ENCODE data around the gene PDAP1. TPM values are rescaled to one million over a fixed set of nuclear protein-coding genes. Genes with fewer than 3 reads are reported as not detected.
"Not testable (repeated sequence)": the region's sequence is repeated elsewhere in the genome, so short reads cannot be mapped to it uniquely, and the experiment has no call there.

The PDAP1 gene
- total and polyA plus RNA-seq, 2 experiments from 2014 or later = 93.1 to 134 TPM

DNA sequence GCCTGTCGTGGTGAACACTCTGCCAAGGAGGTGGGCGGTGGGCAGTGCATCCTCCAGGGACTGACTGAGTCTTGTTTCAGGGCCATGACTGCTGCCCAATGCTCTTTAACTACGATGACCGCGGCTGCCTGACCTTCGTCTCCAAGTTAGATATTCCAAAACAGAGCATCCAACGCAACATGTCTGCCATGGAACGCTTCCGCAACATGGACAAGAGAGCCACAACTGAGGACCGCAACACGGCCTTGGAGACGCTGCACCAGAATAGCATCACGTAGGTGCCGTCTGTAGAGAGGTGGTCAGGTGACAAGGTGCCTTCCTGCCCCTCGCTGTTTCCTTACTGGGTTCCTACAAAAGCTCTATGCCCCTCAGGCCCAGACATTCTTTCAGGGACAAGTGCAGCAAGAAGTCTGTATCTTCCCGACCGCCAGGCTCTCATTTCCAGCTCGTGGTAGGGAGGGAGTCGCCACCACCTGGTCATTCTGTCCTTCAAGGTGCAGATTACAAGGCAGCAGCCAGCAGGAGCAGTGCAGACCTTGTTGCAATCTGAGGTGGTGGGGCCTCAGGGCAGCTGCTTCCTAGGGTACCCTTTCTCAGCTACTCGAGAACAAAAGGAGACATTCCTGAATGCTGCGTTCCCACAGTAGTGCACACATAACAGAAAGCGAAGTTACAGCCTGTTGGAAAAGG is 48.8 kb downstream of the PDAP1 start:
- peak; percentile 69 for DNase-seq (ENCODE audit: low spot score)
- no peak overlapping the region for H3K4me2 ChIP-seq
- Mint-ChIP-seq H3K4me3 (no peak overlapping the region), H3K9me3 (no peaks in the 10 kb centered on the region), H3K27ac (0 out of 2 replicates have a peak overlapping the region, but pooled peaks have one; percentile 44), H3K36me3 (ENCODE audit: low read depth) (peaks cover 53% of the 10 kb centered on the region), H3K4me1 (0 out of 3 replicates have a peak, but pooled peaks cover 6% of the 10 kb centered on the region), H3K27me3 (ENCODE audit: insufficient read depth, low read depth, poor library complexity) (peaks cover 10% of the 10 kb centered on the region)
- H3K36me3 ChIP-seq (ENCODE audit: insufficient read depth) = peaks cover 17% of the 10 kb centered on the region
- no peaks in the 10 kb centered on the region for H3K9me2 ChIP-seq (ENCODE audit: insufficient read depth)
- H4K20me1 ChIP-seq (replicated peaks; ENCODE audit: insufficient read depth) = 0 out of 2 replicates have a peak, but pooled peaks cover 5% of the 10 kb centered on the region
- H3K27ac ChIP-seq (ENCODE audit: low read depth) = no peak overlapping the region; the same call in 1 of the 2 replicates
- no peak overlapping the region for H3K4me3 ChIP-seq
- H3K27me3 ChIP-seq (ENCODE audit: insufficient read depth) = no peaks in the 10 kb centered on the region
- no peak overlapping the region for H2AFZ ChIP-seq
- H3K79me2 ChIP-seq (replicated peaks; ENCODE audit: insufficient read depth) = no peaks in the 10 kb centered on the region
- no peaks in the 10 kb centered on the region for H3K4me1 ChIP-seq (ENCODE audit: insufficient read depth)
- TF ChIP-seq, protein P1, sequence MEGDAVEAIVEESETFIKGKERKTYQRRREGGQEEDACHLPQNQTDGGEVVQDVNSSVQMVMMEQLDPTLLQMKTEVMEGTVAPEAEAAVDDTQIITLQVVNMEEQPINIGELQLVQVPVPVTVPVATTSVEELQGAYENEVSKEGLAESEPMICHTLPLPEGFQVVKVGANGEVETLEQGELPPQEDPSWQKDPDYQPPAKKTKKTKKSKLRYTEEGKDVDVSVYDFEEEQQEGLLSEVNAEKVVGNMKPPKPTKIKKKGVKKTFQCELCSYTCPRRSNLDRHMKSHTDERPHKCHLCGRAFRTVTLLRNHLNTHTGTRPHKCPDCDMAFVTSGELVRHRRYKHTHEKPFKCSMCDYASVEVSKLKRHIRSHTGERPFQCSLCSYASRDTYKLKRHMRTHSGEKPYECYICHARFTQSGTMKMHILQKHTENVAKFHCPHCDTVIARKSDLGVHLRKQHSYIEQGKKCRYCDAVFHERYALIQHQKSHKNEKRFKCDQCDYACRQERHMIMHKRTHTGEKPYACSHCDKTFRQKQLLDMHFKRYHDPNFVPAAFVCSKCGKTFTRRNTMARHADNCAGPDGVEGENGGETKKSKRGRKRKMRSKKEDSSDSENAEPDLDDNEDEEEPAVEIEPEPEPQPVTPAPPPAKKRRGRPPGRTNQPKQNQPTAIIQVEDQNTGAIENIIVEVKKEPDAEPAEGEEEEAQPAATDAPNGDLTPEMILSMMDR (conservative IDR thresholded peaks at IDR 0.05; ENCODE audit: low read depth in 2 of 2) = peak in 1 of 2 experiments; percentile 57; a peak in 2 of 4 replicates
- TF ChIP-seq POLR2AphosphoS5 (IDR thresholded peaks at IDR 0.05; ENCODE audit: low read depth) = no peak
- 0 out of 2 replicates have a peak, but pooled peaks cover 2% of the 10 kb centered on the region for H3F3A ChIP-seq (replicated peaks; ENCODE audit: low read depth)
- ATAC-seq = peak; percentile 96

DNA sequence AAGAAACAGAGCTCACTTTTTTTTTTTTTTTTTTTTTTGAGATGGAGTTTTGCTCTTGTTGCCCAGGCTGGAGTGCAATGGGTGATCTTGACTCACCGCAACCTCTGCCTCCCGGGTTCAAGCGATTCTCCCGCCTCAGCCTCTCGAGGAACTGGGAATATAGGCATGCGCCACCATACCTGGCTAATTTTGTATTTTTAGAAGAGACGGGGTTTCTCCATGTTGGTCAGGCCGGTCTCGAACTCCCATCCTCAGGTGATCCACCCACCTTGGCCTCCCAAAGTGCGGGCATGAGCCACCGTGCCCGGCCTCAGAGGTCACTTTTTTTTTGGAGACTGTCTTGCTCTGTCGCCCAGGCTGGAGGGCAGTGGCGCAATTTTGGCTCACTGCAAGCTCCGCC is 49.9 kb downstream of the PDAP1 start:
- H3K27ac ChIP-seq (ENCODE audit: low read depth); H3K27me3 ChIP-seq (ENCODE audit: insufficient read depth); H3K9me3 Mint-ChIP-seq; H3F3A ChIP-seq (replicated peaks; ENCODE audit: low read depth); H4K20me1 ChIP-seq (replicated peaks; ENCODE audit: insufficient read depth); H3K27ac Mint-ChIP-seq; H3K4me1 Mint-ChIP-seq; H2AFZ ChIP-seq; H3K4me3 Mint-ChIP-seq; H3K4me3 ChIP-seq; H3K4me1 ChIP-seq (ENCODE audit: insufficient read depth); H3K4me2 ChIP-seq; H3K9me2 ChIP-seq (ENCODE audit: insufficient read depth); H3K79me2 ChIP-seq (replicated peaks; ENCODE audit: insufficient read depth); ATAC-seq; DNase-seq (ENCODE audit: low spot score); H3K27me3 Mint-ChIP-seq (ENCODE audit: insufficient read depth, low read depth, poor library complexity): not testable (repeated sequence)
- peaks cover 48% of the 10 kb centered on the region for H3K36me3 Mint-ChIP-seq (ENCODE audit: low read depth)
- peaks cover 19% of the 10 kb centered on the region for H3K36me3 ChIP-seq (ENCODE audit: insufficient read depth)

GRCh38 chr7:99357701-99358490 is 50.5 kb downstream of the PDAP1 start:
- Histone ChIP-seq H3K36me3 (ENCODE audit: insufficient read depth) (peaks cover 19% of the 10 kb centered on the region), H3K27ac (ENCODE audit: low read depth) (no peak overlapping the region), H3K27me3 (ENCODE audit: insufficient read depth) (no peaks in the 10 kb centered on the region), H3K4me1 (ENCODE audit: insufficient read depth) (no peaks in the 10 kb centered on the region), H4K20me1 (replicated peaks; ENCODE audit: insufficient read depth) (0 out of 2 replicates have a peak, but pooled peaks cover 5% of the 10 kb centered on the region), H3K4me2 (no peak overlapping the region), H3K4me3 (no peak overlapping the region), H3F3A (replicated peaks; ENCODE audit: low read depth) (0 out of 2 replicates have a peak, but pooled peaks cover 2% of the 10 kb centered on the region), H3K79me2 (replicated peaks; ENCODE audit: insufficient read depth) (no peaks in the 10 kb centered on the region), H2AFZ (no peak overlapping the region), H3K9me2 (ENCODE audit: insufficient read depth) (no peaks in the 10 kb centered on the region)
- no peak for ATAC-seq
- Mint-ChIP-seq H3K27ac (no peak overlapping the region), H3K36me3 (ENCODE audit: low read depth) (peaks cover 42% of the 10 kb centered on the region), H3K27me3 (ENCODE audit: insufficient read depth, low read depth, poor library complexity) (peaks cover 10% of the 10 kb centered on the region), H3K4me3 (no peak overlapping the region), H3K4me1 (0 out of 3 replicates have a peak, but pooled peaks cover 6% of the 10 kb centered on the region), H3K9me3 (no peaks in the 10 kb centered on the region)
- DNase-seq (ENCODE audit: low spot score) = no peak
- TF ChIP-seq EZH2phosphoT487 (IDR thresholded peaks at IDR 0.05; ENCODE audit: unreplicated experiment) (no peak), ETS1 (IDR thresholded peaks at IDR 0.05) (no peak), JUNB (IDR thresholded peaks at IDR 0.05; ENCODE audit: unreplicated experiment) (no peak), NANOG (IDR thresholded peaks at IDR 0.05; ENCODE audit: borderline replicate concordance) (no peak), STAT1 (IDR thresholded peaks at IDR 0.05; ENCODE audit: unreplicated experiment) (no peak), POLR2AphosphoS5 (IDR thresholded peaks at IDR 0.05; ENCODE audit: low read depth) (no peak), ZNF114 (CRISPR knock-in tag; IDR thresholded peaks at IDR 0.05) (no peak)
- TF ChIP-seq, protein P1 (conservative IDR thresholded peaks at IDR 0.05; ENCODE audit: low read depth in 2 of 2) = no peak
